NCI-H2171 (cell line): Measurements from ENCODE around the gene GALM.
"Not testable (repeated sequence)": the region's sequence is repeated elsewhere in the genome, so short reads cannot be mapped to it uniquely, and the experiment has no call there.

Experiments used
- DNase-seq: peaks from one replicate; lab custom pipeline; 2025; lab: John Stamatoyannopoulos, UW

Gene GALM

GRCh38 chr2:38682008-38682575 is 16.2 kb downstream of the GALM start:
- DNase-seq, result no peak

GRCh38 chr2:38682620-38683019 is 16.7 kb downstream of the GALM start:
- not testable (repeated sequence) for DNase-seq

- no peak for DNase-seq
Measured at GRCh38 chr2:38683766-38684165, 17.9 kb downstream of the GALM start.

GRCh38 chr2:38685116-38685735 is 19.3 kb downstream of the GALM start:
- no peak for DNase-seq

GRCh38 chr2:38690499-38691420 is 24.8 kb downstream of the GALM start:
- peak; percentile 11 for DNase-seq

GRCh38 chr2:38691994-38692393 is 26.1 kb downstream of the GALM start:
- DNase-seq, result no peak

- DNase-seq, result no peak
Measured at GRCh38 chr2:38692636-38693318, 26.9 kb downstream of the GALM start.

- no peak for DNase-seq
Measured at GRCh38 chr2:38697116-38697840, 31.4 kb downstream of the GALM start.

GRCh38 chr2:38698467-38699003 is 32.6 kb downstream of the GALM start:
- DNase-seq, result no peak

GRCh38 chr2:38700113-38700785 is 34.3 kb downstream of the GALM start:
- DNase-seq, result no peak

- no peak for DNase-seq
Measured at GRCh38 chr2:38700881-38701458, 35.1 kb downstream of the GALM start.

- no peak for DNase-seq
Measured at GRCh38 chr2:38701542-38701941, 35.6 kb downstream of the GALM start.

- DNase-seq, result no peak
Measured at GRCh38 chr2:38702413-38702812, 36.5 kb downstream of the GALM start.

GRCh38 chr2:38703336-38703735 is 37.4 kb downstream of the GALM start:
- DNase-seq, result not testable (repeated sequence)

GRCh38 chr2:38704664-38705063 is 38.8 kb downstream of the GALM start:
- no peak for DNase-seq

GRCh38 chr2:38706846-38707345 is 41.0 kb downstream of the GALM start:
- no peak for DNase-seq

- not testable (repeated sequence) for DNase-seq
Measured at GRCh38 chr2:38708491-38708890, 42.6 kb downstream of the GALM start.

- DNase-seq, result no peak
Measured at GRCh38 chr2:38708900-38709566, 43.1 kb downstream of the GALM start.

- no peak for DNase-seq
Measured at GRCh38 chr2:38709567-38710194, 43.8 kb downstream of the GALM start.
